ENCODE results near the gene SIGLEC11.
"Not testable (repeated sequence)": the region's sequence is repeated elsewhere in the genome, so short reads cannot be mapped to it uniquely, and the experiment has no call there.

SIGLEC11 gene

DNA sequence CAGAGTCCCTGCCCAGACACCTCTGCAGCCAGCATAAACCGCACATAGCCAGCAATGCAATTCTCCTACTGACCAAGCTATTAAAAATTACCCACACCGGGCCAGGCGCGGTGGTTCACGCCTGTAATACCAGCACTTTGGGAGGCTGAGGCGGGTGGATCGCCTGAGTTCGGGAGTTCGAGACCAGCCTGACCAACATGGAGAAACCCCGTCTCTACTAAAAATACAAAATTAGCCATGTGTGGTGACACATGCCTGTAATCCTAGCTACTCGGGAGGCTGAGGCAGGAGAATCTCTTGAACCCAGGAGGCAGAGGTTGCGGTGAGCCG is 36.1 kb downstream of the SIGLEC11 start:
- not testable (repeated sequence) for DNase-seq

DNA sequence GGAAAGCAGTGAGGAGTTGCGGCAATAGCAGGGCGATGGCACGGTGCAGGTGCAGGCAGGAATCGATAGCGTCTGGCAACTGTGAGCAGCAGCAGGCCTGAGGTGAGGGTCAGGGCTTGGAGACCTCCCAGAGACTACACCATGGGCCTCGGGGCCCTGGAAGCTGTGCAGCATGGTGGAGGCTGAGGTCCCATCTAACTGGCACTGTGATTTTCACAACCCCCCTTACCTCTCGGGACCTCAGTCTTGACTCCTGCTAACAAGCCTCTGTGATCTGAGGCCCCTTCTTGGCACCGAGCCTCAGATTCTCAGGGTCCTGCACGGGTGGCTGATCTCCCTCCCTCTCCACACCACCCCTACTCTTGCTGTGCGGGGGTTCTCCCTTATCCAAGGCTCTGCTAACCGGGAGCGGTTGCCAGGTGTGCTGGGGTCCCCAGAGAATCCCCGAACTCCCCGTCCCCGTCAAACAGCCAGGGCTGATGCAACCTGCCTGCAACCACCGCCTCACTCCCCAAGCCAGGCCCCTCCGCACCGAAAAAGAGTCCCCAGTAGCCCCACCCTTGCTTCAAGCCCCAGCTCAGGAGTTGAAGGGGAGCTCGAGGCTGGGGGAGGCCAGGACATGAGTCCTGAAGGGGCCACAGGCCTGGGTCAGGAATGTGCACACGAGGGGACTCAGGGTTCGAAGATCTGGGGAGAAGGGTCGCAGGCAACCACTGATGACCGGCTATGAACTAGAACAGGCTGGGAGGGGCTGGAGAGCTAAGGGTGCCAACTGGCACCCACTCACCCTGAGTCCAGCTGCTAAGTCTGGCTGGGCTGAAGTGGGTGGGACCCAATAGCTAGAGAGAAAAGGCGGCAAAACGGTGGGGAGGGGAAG is 36.7 kb downstream of the SIGLEC11 start:
- no peak for DNase-seq

DNA sequence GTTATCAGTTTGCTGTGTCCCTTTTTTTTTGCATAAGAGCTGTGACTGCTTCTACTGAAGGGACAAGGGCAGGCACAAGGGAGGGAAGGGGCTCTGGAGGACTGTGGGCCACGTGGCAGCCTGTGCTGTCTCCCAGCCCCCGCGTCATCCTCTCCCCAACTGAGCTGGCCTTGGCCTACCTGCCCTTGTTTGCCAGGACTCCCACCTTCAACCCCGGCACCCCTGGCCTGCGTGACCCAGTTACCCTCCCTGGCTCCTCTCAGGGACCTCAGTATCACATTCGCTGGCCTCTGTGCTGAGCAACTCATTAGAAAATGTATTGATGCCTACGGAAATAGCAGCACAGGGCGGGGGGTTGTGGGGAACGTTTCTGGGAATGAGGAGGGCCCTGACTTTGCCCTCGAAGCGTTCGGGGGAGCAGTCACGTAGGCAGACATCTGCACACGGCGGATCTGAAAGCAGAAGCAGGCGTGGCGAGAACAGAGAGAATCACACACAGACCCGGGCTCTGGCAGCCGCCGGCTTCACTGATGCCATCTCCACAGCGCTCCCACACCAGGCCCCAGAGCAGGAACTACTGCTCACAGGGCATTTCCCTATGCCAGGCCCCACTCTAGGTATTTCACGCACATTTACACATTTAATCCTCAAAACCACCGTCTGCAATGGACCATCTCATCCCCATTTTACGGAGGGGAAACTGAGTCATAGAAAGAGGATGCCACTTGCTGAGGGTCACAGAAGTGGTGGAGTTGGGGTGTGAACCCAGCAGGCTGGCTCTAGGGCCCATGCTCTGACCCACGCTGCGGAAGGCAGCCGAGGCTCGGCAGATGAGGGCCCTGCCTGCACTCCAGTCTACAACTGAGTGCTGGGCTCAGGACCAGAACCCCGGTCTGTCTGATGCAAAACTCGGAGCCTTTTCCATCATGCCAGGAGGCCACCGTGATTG is 37.6 kb downstream of the SIGLEC11 start:
- no peak for DNase-seq

GRCh38 chr19:49921871-49922795 is 38.8 kb downstream of the SIGLEC11 start:
- DNase-seq, result peak; percentile 20

- DNase-seq, result no peak
These were observed 40.2 kb downstream of the SIGLEC11 start for GRCh38 chr19:49920624-49921363.

- no peak for DNase-seq
These were observed 42.9 kb downstream of the SIGLEC11 start for GRCh38 chr19:49918089-49918488.

DNA sequence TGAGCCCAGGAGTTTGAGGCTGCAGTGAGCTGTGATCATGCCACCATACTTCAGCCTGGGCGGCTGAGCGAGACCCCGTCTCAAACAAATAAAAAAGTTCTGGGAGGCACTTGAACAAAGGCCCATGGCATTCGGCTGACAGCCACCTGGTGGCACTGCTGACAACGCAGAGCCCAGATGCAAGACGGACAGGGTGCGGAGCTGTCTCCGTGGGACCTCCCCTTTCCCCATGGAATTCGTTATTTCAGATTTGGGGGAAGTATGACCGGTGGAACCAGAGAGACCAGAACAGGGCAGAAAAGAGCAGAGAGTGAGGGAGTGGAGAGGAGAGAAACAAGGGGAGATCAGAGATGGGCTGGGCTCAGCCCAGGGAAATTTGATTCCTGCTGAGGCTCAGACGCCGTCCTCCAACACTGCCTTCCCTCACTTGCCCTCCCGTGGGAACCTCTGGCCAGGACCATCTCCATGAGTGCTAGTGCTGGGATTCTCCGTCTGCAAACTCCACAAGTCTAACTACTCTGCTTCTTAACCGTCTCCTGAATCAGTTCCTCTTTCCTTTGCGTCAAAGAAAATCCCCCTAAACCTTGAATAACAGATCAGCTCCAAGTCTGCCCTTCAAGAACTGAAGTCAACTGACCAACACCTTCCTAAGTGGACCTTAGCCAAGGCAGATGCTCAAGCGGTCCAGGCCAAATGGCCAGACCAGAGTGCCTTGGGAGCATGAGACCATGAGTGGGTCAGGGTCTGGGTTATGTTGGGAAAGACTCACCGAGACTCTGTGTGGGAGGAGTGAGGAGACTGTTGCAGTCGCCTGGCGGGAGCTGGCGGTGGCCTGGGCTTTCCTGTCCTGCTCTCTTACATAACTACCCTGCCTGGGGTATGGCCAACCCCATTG is 43.9 kb downstream of the SIGLEC11 start:
- DNase-seq, result no peak

DNA sequence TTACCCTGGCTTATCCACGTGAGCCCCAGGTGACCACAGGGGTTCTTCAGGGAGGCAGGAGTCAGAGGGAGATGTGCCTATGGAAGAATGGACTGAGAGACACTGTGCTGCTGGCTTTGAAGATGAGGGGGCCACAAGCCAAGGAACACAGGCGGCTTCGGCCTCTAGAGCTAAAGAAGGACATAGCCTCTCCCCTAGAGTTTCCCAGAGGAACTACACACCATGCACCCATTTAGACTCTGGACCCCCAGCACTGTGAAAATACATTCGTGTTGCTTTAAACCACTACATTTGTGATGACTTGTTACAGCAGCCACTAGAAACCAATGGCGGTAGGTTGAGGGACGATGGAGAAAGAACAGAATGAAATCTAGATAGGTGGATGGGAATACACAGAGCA is 45.7 kb downstream of the SIGLEC11 start:
- DNase-seq, result no peak

GRCh38 chr19:49913720-49914119 is 47.3 kb downstream of the SIGLEC11 start:
- DNase-seq, result no peak

- no peak for DNase-seq
These were observed 47.8 kb downstream of the SIGLEC11 start for GRCh38 chr19:49912965-49913685.

GRCh38 chr19:49911381-49912145 is 49.4 kb downstream of the SIGLEC11 start:
- peak; percentile 58 for DNase-seq

GRCh38 chr19:49910179-49910578 is 50.8 kb downstream of the SIGLEC11 start:
- no peak for DNase-seq

DNA sequence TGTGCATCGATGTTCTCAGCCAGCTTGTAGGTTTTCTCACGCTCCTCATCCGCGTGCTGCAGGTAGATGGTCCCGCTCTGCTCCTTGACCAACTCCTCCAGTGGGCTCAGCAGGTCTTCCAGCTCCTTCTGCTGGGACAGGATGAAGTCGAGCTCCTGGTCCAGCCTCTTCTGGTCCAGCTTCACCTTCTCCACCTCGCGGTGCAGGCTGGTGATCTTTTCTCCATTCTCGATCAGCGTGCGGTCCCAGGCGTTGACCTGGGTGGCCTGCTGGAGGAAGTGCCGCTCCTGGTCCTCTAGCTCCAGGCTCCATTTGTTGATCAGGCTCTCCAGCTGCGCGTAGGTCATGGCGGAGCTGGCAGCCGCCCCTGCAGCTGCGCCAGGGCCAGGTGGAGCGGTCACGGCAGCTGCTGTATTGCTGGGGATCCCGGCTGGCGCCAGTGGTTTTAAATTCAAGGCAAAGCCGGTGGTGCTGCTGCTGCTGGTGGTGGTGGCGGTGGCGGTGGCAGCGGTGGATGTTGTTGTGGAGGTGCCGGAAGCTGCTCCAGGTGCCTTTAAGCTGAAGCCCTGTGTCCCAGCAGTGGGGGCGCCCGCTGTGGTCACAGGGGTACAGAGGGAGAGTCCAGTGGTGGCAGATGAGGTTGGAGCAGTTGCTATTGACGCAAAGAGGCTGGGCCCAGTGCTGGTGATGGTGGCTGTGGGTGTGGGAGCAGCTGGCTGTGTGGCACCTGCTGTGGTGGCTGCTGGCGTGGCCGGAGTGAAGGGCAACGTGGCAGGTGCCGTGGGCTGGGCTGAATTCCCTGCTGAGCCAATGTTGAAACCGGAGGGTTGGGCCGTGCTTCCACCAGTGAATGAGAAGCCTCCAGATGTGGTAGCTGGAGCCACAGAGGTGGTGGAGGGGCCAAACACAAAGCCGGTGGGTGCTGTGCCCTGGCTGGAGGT is 52.2 kb downstream of the SIGLEC11 start:
- DNase-seq, result no peak

DNA sequence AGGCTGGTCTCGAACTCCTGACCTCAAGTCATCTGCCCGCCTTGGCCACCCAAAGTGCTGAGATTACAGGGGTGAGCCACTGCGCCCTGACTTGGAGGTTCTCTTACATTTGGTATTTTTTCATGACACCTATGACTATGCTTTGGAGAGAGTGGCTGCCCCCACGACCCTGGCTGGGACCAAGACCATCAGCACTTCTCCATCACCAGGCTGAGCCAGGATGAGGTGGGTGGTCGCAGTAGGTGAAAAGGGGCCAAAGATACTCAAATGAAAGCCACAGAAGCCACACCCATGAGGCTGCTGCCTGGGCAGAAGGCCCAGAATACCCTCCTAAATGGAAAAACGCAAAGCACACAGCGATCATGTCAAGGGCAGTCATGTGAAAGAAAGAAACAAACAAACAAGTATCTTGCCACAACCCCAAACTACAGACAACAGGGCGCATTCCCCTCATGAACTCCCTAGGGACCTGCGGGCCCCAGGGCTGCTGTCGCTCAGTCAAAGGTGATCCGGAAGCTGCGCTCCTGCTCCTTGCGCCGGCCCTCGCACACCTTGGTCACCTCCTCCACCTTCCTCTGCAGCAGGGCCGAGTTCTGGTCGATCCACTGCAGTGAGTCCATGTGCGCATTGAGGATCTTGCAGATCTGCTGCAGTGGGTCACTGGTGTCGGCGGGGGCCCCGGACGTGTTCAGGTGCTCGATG is 53.1 kb downstream of the SIGLEC11 start:
- DNase-seq, result no peak

- no peak for DNase-seq
These were observed 54.0 kb downstream of the SIGLEC11 start for GRCh38 chr19:49906879-49907564.

GRCh38 chr19:49904136-49904535 is 56.8 kb downstream of the SIGLEC11 start:
- no peak for DNase-seq

Measured in activated CD4-positive, alpha-beta T cell treated with anti-CD3 and anti-CD28 coated beads, Interleukin-2, amount 50 U/mL, for 16 hours (primary cell).